NCI-H748 treated with DMSO at 0.1 percent for 48 hours (cell line): ENCODE results near the gene HTR3C.

Source experiments
- DNase-seq: peaks from one replicate; lab custom pipeline; 2025; lab: John Stamatoyannopoulos, UW

The HTR3C gene

GRCh38 chr3:184092199-184092598, 39.4 kb downstream of the HTR3C start:
- no peak for DNase-seq

DNA sequence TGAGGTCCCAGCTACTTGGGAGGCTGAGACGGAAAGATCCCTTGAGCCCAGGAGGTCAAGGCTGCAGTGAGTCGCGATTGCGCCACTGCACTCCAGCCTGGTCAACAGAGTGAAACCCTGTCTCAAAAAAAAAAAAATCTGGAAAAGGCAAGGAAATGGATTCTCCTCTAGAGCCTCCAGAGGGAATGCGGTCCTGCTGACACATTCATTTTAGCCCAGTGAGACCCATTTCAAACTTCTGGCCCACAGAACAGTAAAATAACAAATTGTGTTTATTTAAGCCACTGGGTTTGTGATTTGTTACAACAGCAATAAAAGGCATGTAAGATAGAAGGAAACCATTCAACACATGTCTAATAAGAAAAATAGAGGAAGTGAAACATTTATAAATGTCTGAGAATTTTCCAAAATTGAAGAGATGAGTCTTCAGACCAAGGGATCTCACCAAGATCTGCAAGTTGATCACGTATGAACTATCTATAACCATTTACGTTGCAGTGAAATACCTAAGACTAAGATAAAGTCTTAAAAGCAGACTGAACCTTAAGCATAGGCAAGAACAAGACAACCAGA, 44.0 kb downstream of the HTR3C start, which contains the start of gene HTR3E:
TSS of gene HTR3E (plus strand) at position 254 of the 573 bp plus-strand sequence. CDS start 466 bp downstream, outside the sequence.
- DNase-seq = no peak

- DNase-seq = no peak
Observed at GRCh38 chr3:184097556-184097955, 44.7 kb downstream of the HTR3C start.

DNA sequence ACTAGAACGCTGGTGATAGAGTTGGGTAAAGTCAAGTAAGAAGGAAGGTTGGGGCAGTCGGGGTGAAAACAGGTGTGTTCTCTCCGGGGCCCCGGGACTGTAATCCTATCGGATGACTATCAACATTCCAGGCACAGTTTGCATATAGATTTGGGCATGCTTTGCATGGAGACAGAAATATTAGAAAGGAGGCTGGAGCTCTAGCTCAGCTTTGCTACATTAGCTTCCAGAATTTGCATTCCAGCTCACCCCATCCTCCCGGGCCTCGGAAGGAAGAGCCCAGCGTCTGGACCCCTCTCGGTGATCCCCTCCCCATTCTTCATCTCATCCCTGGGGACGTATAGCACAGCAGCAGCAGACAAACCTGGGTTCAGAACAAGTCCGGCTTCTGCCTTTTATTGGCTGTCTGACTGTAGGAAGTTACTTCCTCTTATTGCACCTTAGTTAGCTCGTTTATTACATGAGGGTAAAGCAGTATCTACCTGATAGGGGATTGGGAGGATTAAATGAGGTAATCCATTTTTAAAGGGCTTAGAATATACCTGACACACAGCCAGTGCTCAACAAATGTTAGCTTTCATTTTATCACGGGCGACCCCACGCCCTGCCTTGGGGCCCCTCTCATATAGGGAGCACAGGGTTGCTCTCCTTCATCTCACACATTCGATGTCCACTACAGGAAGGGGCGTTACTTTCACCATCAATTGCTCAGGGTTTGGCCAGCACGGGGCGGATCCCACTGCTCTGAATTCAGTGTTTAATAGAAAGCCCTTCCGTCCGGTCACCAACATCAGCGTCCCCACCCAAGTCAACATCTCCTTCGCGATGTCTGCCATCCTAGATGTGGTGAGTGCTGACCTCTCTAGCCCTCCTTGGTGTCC, 47.2 kb downstream of the HTR3C start:
- no peak for DNase-seq
